Thyroid gland (tissue), 4 donors: ENCODE results near the gene CUL9. TPM values are rescaled to one million over a fixed set of nuclear protein-coding genes. Genes with fewer than 3 reads are reported as not detected.

ENCODE experiments used
- DNase-seq, 2 donors: peaks; one replicate each; pipeline ENCODE4 v3.0.0-alpha.2; 2019
- H3K27ac ChIP-seq, 3 donors: fragments of 200-600 bp; sonication (generic); 1 replicate in 2 of 3; 2 replicates in 1 of 3; pipeline ENCODE4 v1.5.1; 2016 to 2019; ENCODE audit warnings: mild to moderate bottlenecking in 1 of 3, moderate library complexity in 1 of 3
- H3K27me3 ChIP-seq: fragments of 200-600 bp; sonication (generic); one replicate; pipeline ENCODE4 v1.5.1; 2019
- H3K36me3 ChIP-seq, 2 donors: fragments of 200-600 bp; sonication (generic); one replicate each; pipeline ENCODE4 v1.5.1; 2016 to 2019
- H3K4me1 ChIP-seq, 2 donors: fragments of 200-600 bp; sonication (generic); one replicate each; pipeline ENCODE4 v1.5.1; 2017 to 2019
- H3K4me3 ChIP-seq, 3 donors: fragments of 200-600 bp; sonication (generic); replicated peaks in 1 of 3; 1 replicate in 2 of 3; 2 replicates in 1 of 3; pipeline ENCODE4 v1.5.1; 2016; ENCODE audit warnings: mild to moderate bottlenecking in 1 of 3
- H3K9me3 ChIP-seq: fragments of 200-600 bp; sonication (generic); one replicate; pipeline ENCODE4 v1.5.1; 2017
- CTCF ChIP-seq, 6 experiments: fragments of 200-600 bp in 3 of 6; fragments of 450-650 bp in 3 of 6; sonication (generic) in 3 of 6; IDR thresholded peaks; one replicate each; pipeline ENCODE4 v1.5.1; 2016 to 2019; ENCODE audit warnings: antibody characterized with exemption in 6 of 6, mild to moderate bottlenecking in 2 of 6, inconsistent platforms in 1 of 6, moderate library complexity in 1 of 6
- POLR2A ChIP-seq, 2 donors: fragments of 450-650 bp; IDR thresholded peaks; one replicate each; pipeline ENCODE4 v1.6.1; 2017; ENCODE audit warnings: antibody characterized with exemption in 2 of 2, mild to moderate bottlenecking in 2 of 2, moderate library complexity in 1 of 2
- WGBS, 2 donors: methylation state at CpG; one replicate each; pipeline ENCODE4 v1.1.5; 2017; 5-methylcytosine and 5-hydroxymethylcytosine counted together
- intact Hi-C: fragments of 100-400 bp; cut with DNase I; formaldehyde crosslinking; loops from one replicate; pipeline ENCODE4 v1.15.1; 2023
- total RNA-seq, 4 donors: library from RNA; depleted of rRNA; stranded (reverse); fragments of >200 nt; gene quantifications; one replicate each; pipeline ENCODE4 v1.2.3, GENCODE V29; 2016

The CUL9 gene
- total RNA-seq, 4 donors from 2014 or later, result 39.7 to 63.3 (median 59.0) TPM

GRCh38 chr6:43222418-43223059, 40.5 kb downstream of the CUL9 start:
- no peak for DNase-seq
- peaks cover 0 to 4% of the 10 kb centered on the region in 2 donors for H3K36me3 ChIP-seq
- peaks cover 0 to 2% of the 10 kb centered on the region in 2 donors for H3K4me1 ChIP-seq
- intact Hi-C loops, result no loop called here
- 88 to 92% methylated on average over 15 of the region's 15 CpGs for WGBS, 2 donors
- no peak overlapping the region for H3K4me3 ChIP-seq
- no peaks in the 10 kb centered on the region for H3K27me3 ChIP-seq
- TF ChIP-seq CTCF (IDR thresholded peaks at IDR 0.05), result no peak
- no peak for TF ChIP-seq POLR2A (IDR thresholded peaks at IDR 0.05)
- H3K27ac ChIP-seq, result no peak overlapping the region
- no peaks in the 10 kb centered on the region for H3K9me3 ChIP-seq

- H3K36me3 ChIP-seq, result peaks cover 0 to 4% of the 10 kb centered on the region in 2 donors
- no peaks in the 10 kb centered on the region for H3K9me3 ChIP-seq
- intact Hi-C loops, result no loop called here
- no peak overlapping the region for H3K4me3 ChIP-seq
- H3K4me1 ChIP-seq, result no peaks in the 10 kb centered on the region
- no peak overlapping the region for H3K27ac ChIP-seq
- DNase-seq, result no peak
- 89 to 96% methylated on average over 9 to 13 of the region's 14 CpGs for WGBS, 2 donors
- TF ChIP-seq POLR2A (IDR thresholded peaks at IDR 0.05) (no peak), CTCF (IDR thresholded peaks at IDR 0.05) (no peak)
- H3K27me3 ChIP-seq, result no peaks in the 10 kb centered on the region
These were observed 41.2 kb downstream of the CUL9 start for GRCh38 chr6:43223175-43223574.

- Histone ChIP-seq H3K27ac (no peak overlapping the region), H3K4me1 (peaks cover 0 to 5% of the 10 kb centered on the region in 2 donors), H3K27me3 (no peaks in the 10 kb centered on the region), H3K4me3 (no peak overlapping the region), H3K9me3 (no peaks in the 10 kb centered on the region), H3K36me3 (peaks cover 0 to 4% of the 10 kb centered on the region in 2 donors)
- no peak for DNase-seq
- intact Hi-C loops, result no loop called here
- TF ChIP-seq POLR2A (IDR thresholded peaks at IDR 0.05) (no peak), CTCF (IDR thresholded peaks at IDR 0.05) (no peak)
- 93 to 98% methylated on average over 9 to 11 of the region's 11 CpGs for WGBS, 2 donors
These were observed 44.3 kb downstream of the CUL9 start for GRCh38 chr6:43226192-43226851.

- DNase-seq, result peak; percentile 73 to 79
- intact Hi-C loops, result no loop called here
- WGBS, 2 donors, result 9 to 14% methylated on average over 15 to 24 of the region's 82 CpGs
- TF ChIP-seq POLR2A (IDR thresholded peaks at IDR 0.05), result peak in 1 of 2 donors; percentile 57
- peak; percentile 28 to 95 (median 86) for TF ChIP-seq CTCF (IDR thresholded peaks at IDR 0.05)
- Histone ChIP-seq H3K4me3 (peak within 1 kb of the TSS in 2 of 3 donors; percentile 33 to 46), H3K9me3 (no peaks in the 10 kb centered on the region), H3K36me3 (no peaks in the 10 kb centered on the region), H3K27me3 (no peaks in the 10 kb centered on the region), H3K4me1 (peaks cover 0 to 5% of the 10 kb centered on the region in 2 donors), H3K27ac (no peak within 1 kb of the TSS)
These were observed 47.2 kb downstream of the CUL9 start, which contains the start of gene DNPH1 for GRCh38 chr6:43228951-43229802. DNPH1 (minus strand) TSS chr6:43229481; CDS start chr6:43229456, 25 bp downstream.
